Transverse colon (tissue), 3 donors: ENCODE results near the gene RAI14.

Experiments used
- CTCF ChIP-seq, 5 experiments: fragments of 200-600 bp in 3 of 5; fragments of 450-650 bp in 2 of 5; sonication (generic) in 3 of 5; IDR thresholded peaks; 1 replicate in 2 of 5; 2 replicates in 3 of 5; pipeline ENCODE4 v1.5.1; 2016 to 2017; ENCODE audit warnings: antibody characterized with exemption in 5 of 5, inconsistent platforms in 3 of 5, mild to moderate bottlenecking in 2 of 5, moderate library complexity in 1 of 5
- EP300 ChIP-seq: sonication (generic); formaldehyde crosslinking; IDR thresholded peaks from one replicate; pipeline ENCODE4 v1.6.1; 2017; ENCODE audit warnings: antibody characterized with exemption, low read depth
- POLR2A ChIP-seq: fragments of 450-650 bp; IDR thresholded peaks from one replicate; pipeline ENCODE4 v1.6.1; 2016; ENCODE audit warnings: antibody characterized with exemption, mild to moderate bottlenecking, moderate library complexity

GRCh38 chr5:34791761-34792244, 135.7 kb downstream of the RAI14 start:
- TF ChIP-seq CTCF (IDR thresholded peaks at IDR 0.05) (no peak), EP300 (no peak), POLR2A (no peak)
